Hepatocyte (in vitro differentiated cells): ENCODE measurements around the gene MMP15. TPM values are rescaled to one million over a fixed set of nuclear protein-coding genes. Genes with fewer than 3 reads are reported as not detected.

Experiments
- DNase-seq: peaks from one replicate; pipeline ENCODE4 v3.0.0-alpha.2; 2016; ENCODE audit warnings: low spot score
- H2AFZ ChIP-seq: fragments of 200-600 bp; sonication (generic); 2 replicates; pipeline ENCODE4 v1.6.0; 2016; ENCODE audit warnings: antibody characterized with exemption, mild to moderate bottlenecking
- H3K27ac ChIP-seq: fragments of 200-600 bp; sonication (generic); 2 replicates; pipeline ENCODE4 v1.5.1; 2016; ENCODE audit warnings: mild to moderate bottlenecking
- H3K27me3 ChIP-seq: fragments of 200-600 bp; sonication (generic); 2 replicates; pipeline ENCODE4 v1.6.1; 2016
- H3K36me3 ChIP-seq: fragments of 200-600 bp; sonication (generic); replicated peaks from 2 replicates; pipeline ENCODE4 v1.5.1; 2016; ENCODE audit warnings: low read depth; ENCODE audit not compliant: insufficient read depth
- H3K4me1 ChIP-seq: fragments of 200-600 bp; sonication (generic); 2 replicates; pipeline ENCODE4 v1.5.1; 2016; ENCODE audit warnings: mild to moderate bottlenecking, moderate library complexity; ENCODE audit not compliant: insufficient read depth
- H3K4me2 ChIP-seq: fragments of 200-600 bp; sonication (generic); 2 replicates; pipeline ENCODE4 v1.6.0; 2016
- H3K4me3 ChIP-seq: fragments of 200-600 bp; sonication (generic); 2 replicates; pipeline ENCODE4 v1.5.1; 2016; ENCODE audit warnings: mild to moderate bottlenecking
- H3K79me2 ChIP-seq: fragments of 200-600 bp; sonication (generic); 2 replicates; pipeline ENCODE4 v1.6.0; 2017; ENCODE audit warnings: mild to moderate bottlenecking
- H3K9me2 ChIP-seq: fragments of 200-600 bp; sonication (generic); replicated peaks from 2 replicates; pipeline ENCODE4 v1.6.0; 2017; ENCODE audit warnings: mild to moderate bottlenecking; ENCODE audit not compliant: insufficient read depth
- H3K9me3 ChIP-seq: fragments of 200-600 bp; sonication (generic); 2 replicates; pipeline ENCODE4 v1.5.1; 2016; ENCODE audit warnings: low read depth, mild to moderate bottlenecking
- H4K20me1 ChIP-seq: fragments of 200-600 bp; sonication (generic); 2 replicates; pipeline ENCODE4 v1.6.0; 2016; ENCODE audit warnings: mild to moderate bottlenecking; ENCODE audit not compliant: insufficient read depth, poor library complexity, severe bottlenecking
- CTCF ChIP-seq: fragments of 200-600 bp; sonication (generic); IDR thresholded peaks from 2 replicates; pipeline ENCODE4 v1.5.1; 2016; ENCODE audit warnings: antibody characterized with exemption, mild to moderate bottlenecking; ENCODE audit not compliant: poor library complexity
- EZH2 ChIP-seq: fragments of 200-600 bp; sonication (generic); IDR thresholded peaks from 2 replicates; pipeline ENCODE4 v1.6.1; 2016; ENCODE audit warnings: antibody characterized with exemption, mild to moderate bottlenecking, borderline replicate concordance
- EZH2phosphoT487 ChIP-seq: fragments of 200-600 bp; sonication (generic); IDR thresholded peaks from one replicate; pipeline ENCODE4 v1.6.1; 2018; ENCODE audit warnings: antibody characterized with exemption, mild to moderate bottlenecking, low read depth, moderate library complexity; ENCODE audit not compliant: unreplicated experiment, severe bottlenecking
- WGBS: methylation state at CpG from one replicate; pipeline ENCODE4 v1.1.6; 2016; ENCODE audit warnings: low lambda C conversion rate; ENCODE audit errors: missing lambda C conversion rate; 5-methylcytosine and 5-hydroxymethylcytosine counted together
- polyA plus RNA-seq: library from polyadenylated mRNA; unstranded; fragments of >200 nt; fragmentation: Nextera tagmentation; extraction: Ambion mirVana; gene quantifications from 2 replicates; pipeline ENCODE4 v1.2.1, GENCODE V29; 2016
- total RNA-seq: library from RNA; depleted of rRNA; stranded (reverse); fragments of >200 nt; gene quantifications from 2 replicates; pipeline ENCODE4 v1.2.3, GENCODE V29; 2014

Gene MMP15
- total and polyA plus RNA-seq, 2 experiments from 2014 or later = 39.0 to 56.1 TPM

- Histone ChIP-seq H3K4me2 (peak overlapping the region; percentile 98), H4K20me1 (no peaks in the 10 kb centered on the region), H3K9me2 (no peaks in the 10 kb centered on the region), H2AFZ (peak overlapping the region; percentile 45), H3K79me2 (peaks cover 44% of the 10 kb centered on the region), H3K9me3 (no peaks in the 10 kb centered on the region), H3K4me1 (peaks cover 26% of the 10 kb centered on the region), H3K4me3 (peak overlapping the region; percentile 76), H3K27ac (peak overlapping the region; percentile 89), H3K36me3 (no peaks in the 10 kb centered on the region), H3K27me3 (no peaks in the 10 kb centered on the region)
- TF ChIP-seq CTCF (no peak), EZH2phosphoT487 (no peak), EZH2 (no peak)
- under 1% methylated on average over 41 of the region's 65 CpGs for WGBS
- peak; percentile 65 for DNase-seq
Observed at GRCh38 chr16:58026139-58026704, 668 bp downstream of the MMP15 start.

DNA sequence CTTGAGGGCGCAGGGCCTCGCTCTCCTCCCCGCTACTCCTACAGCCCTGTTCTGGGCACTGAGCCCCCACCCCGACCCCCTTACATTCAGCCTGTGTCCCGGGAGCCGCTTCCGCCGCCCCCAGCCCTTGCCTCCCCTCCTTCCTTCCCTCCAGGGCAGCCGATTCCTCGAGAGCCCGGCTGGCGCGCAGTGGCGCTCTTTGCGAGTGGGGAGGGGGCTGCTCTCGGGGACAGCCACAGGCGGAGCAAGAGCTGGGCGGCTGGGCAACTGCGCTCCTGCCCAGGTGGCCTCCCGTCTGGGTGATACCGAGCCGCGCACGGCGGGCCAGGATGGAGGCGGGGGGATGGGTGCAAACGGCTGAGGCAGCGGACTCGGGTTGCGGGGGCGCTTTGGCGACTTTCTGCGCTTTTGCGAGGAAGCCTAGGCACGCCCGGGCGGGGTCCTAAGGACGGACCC, 1.2 kb downstream of the MMP15 start:
- H3K36me3 ChIP-seq = no peaks in the 10 kb centered on the region
- TF ChIP-seq EZH2phosphoT487 = no peak
- TF ChIP-seq EZH2 = no peak
- no peak for TF ChIP-seq CTCF
- peaks cover 27% of the 10 kb centered on the region for H3K4me1 ChIP-seq
- H3K79me2 ChIP-seq = peaks cover 48% of the 10 kb centered on the region
- H3K27me3 ChIP-seq = no peaks in the 10 kb centered on the region
- H4K20me1 ChIP-seq = no peaks in the 10 kb centered on the region
- peak overlapping the region; percentile 45 for H2AFZ ChIP-seq
- peak overlapping the region; percentile 89 for H3K27ac ChIP-seq
- peak overlapping the region; percentile 98 for H3K4me2 ChIP-seq
- peak; percentile 51 for DNase-seq
- H3K4me3 ChIP-seq = peak overlapping the region; percentile 76
- no peaks in the 10 kb centered on the region for H3K9me3 ChIP-seq
- no peaks in the 10 kb centered on the region for H3K9me2 ChIP-seq
- 3% methylated on average over 30 of the region's 38 CpGs for WGBS

GRCh38 chr16:58027161-58027915, 1.8 kb downstream of the MMP15 start:
- Histone ChIP-seq H3K4me2 (peak overlapping the region; percentile 98), H3K4me3 (peak overlapping the region; percentile 76), H3K79me2 (peaks cover 48% of the 10 kb centered on the region), H3K4me1 (peaks cover 26% of the 10 kb centered on the region), H4K20me1 (no peaks in the 10 kb centered on the region), H2AFZ (peak overlapping the region; percentile 45), H3K27ac (peak overlapping the region; percentile 89), H3K9me3 (no peaks in the 10 kb centered on the region), H3K9me2 (no peaks in the 10 kb centered on the region), H3K27me3 (no peaks in the 10 kb centered on the region), H3K36me3 (no peaks in the 10 kb centered on the region)
- TF ChIP-seq CTCF (no peak), EZH2phosphoT487 (no peak), EZH2 (no peak)
- DNase-seq = peak; percentile 71
- 3% methylated on average over 38 of the region's 43 CpGs for whole genome bisulfite sequencing
